GM21576 (cell line): ENCODE results near the gene PER2.

Experiments
- ATAC-seq: cut with Tn5 transposase; IDR thresholded peaks from one replicate; pipeline ENCODE4 v1.9.1; 2021; ENCODE audit warnings: mild to moderate bottlenecking, moderate library complexity; ENCODE audit not compliant: unreplicated experiment

Gene PER2

GRCh38 chr2:238231251-238231793 is 57.1 kb downstream of the PER2 start:
- ATAC-seq: no peak

GRCh38 chr2:238230699-238231098 is 57.7 kb downstream of the PER2 start:
- no peak for ATAC-seq

- ATAC-seq: no peak
Measured at GRCh38 chr2:238228700-238229099, 59.7 kb downstream of the PER2 start.

- ATAC-seq: no peak
Measured at GRCh38 chr2:238227587-238228032, 60.8 kb downstream of the PER2 start.

- no peak for ATAC-seq
Measured at GRCh38 chr2:238226698-238227586, 61.5 kb downstream of the PER2 start.

GRCh38 chr2:238225911-238226697 is 62.3 kb downstream of the PER2 start:
- ATAC-seq: no peak

- ATAC-seq: no peak
Measured at GRCh38 chr2:238225121-238225520, 63.3 kb downstream of the PER2 start.

GRCh38 chr2:238224356-238225035 is 63.9 kb downstream of the PER2 start:
- no peak for ATAC-seq

- ATAC-seq: no peak
Measured at GRCh38 chr2:238220892-238221521, 67.4 kb downstream of the PER2 start.

GRCh38 chr2:238220274-238220891 is 68.0 kb downstream of the PER2 start:
- ATAC-seq: no peak

GRCh38 chr2:238216651-238217184 is 71.7 kb downstream of the PER2 start:
- no peak for ATAC-seq

GRCh38 chr2:238207006-238207405 is 81.4 kb downstream of the PER2 start:
- ATAC-seq: no peak

GRCh38 chr2:238203973-238204683 is 84.3 kb downstream of the PER2 start:
- ATAC-seq: peak; percentile 16

- ATAC-seq: peak; percentile 93
Measured at GRCh38 chr2:238203094-238203972, 85.1 kb downstream of the PER2 start, which contains the start of gene ILKAP. Gene ILKAP, minus strand, starts transcription at chr2:238203695. Its CDS starts 142 bp downstream, at chr2:238203553.

GRCh38 chr2:238202326-238203093 is 85.9 kb downstream of the PER2 start:
- no peak for ATAC-seq
